ENCODE results near the gene KLK13.

KLK13 gene

GRCh38 chr19:51016798-51017683 lies 47.9 kb downstream of the KLK13 start:
- H3K27me3 ChIP-seq (ENCODE audit: control insufficient read depth, insufficient read depth, low read length), result no peaks in the 10 kb centered on the region
- peak; percentile 78 for TF ChIP-seq CTCF (IDR thresholded peaks at IDR 0.05)
- H3K4me3 ChIP-seq (ENCODE audit: low read depth, low read length), result peak overlapping the region; percentile 33

GRCh38 chr19:51015691-51016267 lies 49.1 kb downstream of the KLK13 start:
- H3K4me3 ChIP-seq (ENCODE audit: low read depth, low read length), result no peak overlapping the region
- no peak overlapping the region for H3K4me2 ChIP-seq (ENCODE audit: low read length)
- H3K9me3 ChIP-seq (ENCODE audit: control insufficient read depth, low read length), result no peaks in the 10 kb centered on the region
- H2AFZ ChIP-seq, result no peak overlapping the region
- H3K27me3 ChIP-seq (ENCODE audit: control insufficient read depth, insufficient read depth, low read length), result no peaks in the 10 kb centered on the region
- no peak overlapping the region for H3K27ac ChIP-seq
- peaks cover 8% of the 10 kb centered on the region for H3K4me1 ChIP-seq
- no peak overlapping the region for H3K9ac ChIP-seq
- no peak for TF ChIP-seq CTCF (IDR thresholded peaks at IDR 0.05)
- no peaks in the 10 kb centered on the region for H3K36me3 ChIP-seq (ENCODE audit: control insufficient read depth, insufficient read depth, low read length)
- no peaks in the 10 kb centered on the region for H3K79me2 ChIP-seq

More at GRCh38 chr19:51016798-51017683, 47.9 kb downstream of the KLK13 start:
- Histone ChIP-seq H2AFZ (peak overlapping the region; percentile 75), H3K36me3 (ENCODE audit: control insufficient read depth, insufficient read depth, low read length) (no peaks in the 10 kb centered on the region), H3K9me3 (ENCODE audit: control insufficient read depth, low read length) (no peaks in the 10 kb centered on the region), H3K79me2 (no peaks in the 10 kb centered on the region), H3K9ac (no peak overlapping the region), H3K4me2 (ENCODE audit: low read length) (peak overlapping the region; percentile 65), H3K27ac (no peak overlapping the region), H3K4me1 (peaks cover 10% of the 10 kb centered on the region)

GRCh38 chr19:51014242-51014641 lies 50.6 kb downstream of the KLK13 start:
- no peaks in the 10 kb centered on the region for H3K79me2 ChIP-seq
- peaks cover 8% of the 10 kb centered on the region for H3K4me1 ChIP-seq
- H3K27ac ChIP-seq, result no peak overlapping the region
- no peak overlapping the region for H3K4me3 ChIP-seq (ENCODE audit: low read depth, low read length)
- H3K9me3 ChIP-seq (ENCODE audit: control insufficient read depth, low read length), result no peaks in the 10 kb centered on the region
- H3K36me3 ChIP-seq (ENCODE audit: control insufficient read depth, insufficient read depth, low read length), result no peaks in the 10 kb centered on the region
- TF ChIP-seq CTCF (IDR thresholded peaks at IDR 0.05), result no peak
- H3K27me3 ChIP-seq (ENCODE audit: control insufficient read depth, insufficient read depth, low read length), result no peaks in the 10 kb centered on the region
- H3K9ac ChIP-seq, result no peak overlapping the region
- no peak overlapping the region for H2AFZ ChIP-seq
- H3K4me2 ChIP-seq (ENCODE audit: low read length), result no peak overlapping the region

GRCh38 chr19:51012661-51013190 lies 52.2 kb downstream of the KLK13 start:
- TF ChIP-seq CTCF (IDR thresholded peaks at IDR 0.05), result no peak
- H2AFZ ChIP-seq, result no peak overlapping the region
- no peaks in the 10 kb centered on the region for H3K9me3 ChIP-seq (ENCODE audit: control insufficient read depth, low read length)
- H3K27ac ChIP-seq, result no peak overlapping the region
- no peak overlapping the region for H3K9ac ChIP-seq
- no peaks in the 10 kb centered on the region for H3K27me3 ChIP-seq (ENCODE audit: control insufficient read depth, insufficient read depth, low read length)
- peaks cover 5% of the 10 kb centered on the region for H3K4me1 ChIP-seq
- H3K36me3 ChIP-seq (ENCODE audit: control insufficient read depth, insufficient read depth, low read length), result no peaks in the 10 kb centered on the region
- no peak overlapping the region for H3K4me3 ChIP-seq (ENCODE audit: low read depth, low read length)
- no peaks in the 10 kb centered on the region for H3K79me2 ChIP-seq
- no peak overlapping the region for H3K4me2 ChIP-seq (ENCODE audit: low read length)

Measured in parathyroid adenoma (tissue), 2 donors.